ENCODE data around the gene SIK1. TPM values are rescaled to one million over a fixed set of nuclear protein-coding genes. Genes with fewer than 3 reads are reported as not detected.

The SIK1 gene
- polyA plus RNA-seq, 3 donors: 0.64 to 66.4 (median 1.8) TPM

GRCh38 chr21:43368685-43369084 is 58.2 kb downstream of the SIK1 start:
- Mint-ChIP-seq H3K27me3 (ENCODE audit: low read depth in 3 of 3) (peaks cover 0 to 7% (median 2%) of the 10 kb centered on the region in 3 donors), H3K4me1 (peaks cover 5% of the 10 kb centered on the region), H3K27ac (peak overlapping the region in 1 of 7 donors; percentile 43), H3K4me3 (no peak overlapping the region), H3K9me3 (no peaks in the 10 kb centered on the region), H3K36me3 (no peaks in the 10 kb centered on the region)
- H4K20me1 ChIP-seq (ENCODE audit: insufficient read depth, low read length): no peaks in the 10 kb centered on the region
- no peak for TF ChIP-seq CTCF (IDR thresholded peaks at IDR 0.05)
- no peak overlapping the region for H3K9ac ChIP-seq (ENCODE audit: insufficient read depth, low read length, poor library complexity, severe bottlenecking)
- no peaks in the 10 kb centered on the region for H3K79me2 ChIP-seq (ENCODE audit: insufficient read depth, low read length)
- no peaks in the 10 kb centered on the region for H3K36me3 ChIP-seq (replicated peaks in 1 of 2; ENCODE audit: control insufficient read depth in 1 of 2, insufficient read depth in 2 of 2, low read length in 2 of 2)
- no peaks in the 10 kb centered on the region for H3K9me3 ChIP-seq (replicated peaks in 1 of 2; ENCODE audit: control insufficient read depth in 1 of 2, insufficient read depth in 1 of 2, low read length in 2 of 2)
- DNase-seq: no peak
- H3K4me3 ChIP-seq (replicated peaks in 1 of 3; ENCODE audit: low read depth in 2 of 3, low read length in 3 of 3): no peak overlapping the region
- no peak overlapping the region for H3K4me2 ChIP-seq (replicated peaks; ENCODE audit: extremely low read depth, low read length, poor library complexity, severe bottlenecking)
- no peak overlapping the region for H3K27ac ChIP-seq (ENCODE audit: low read depth in 1 of 2, low read length in 2 of 2)
- intact Hi-C loops (cut with micrococcal nuclease): no loop called here
- H3K4me1 ChIP-seq (ENCODE audit: control insufficient read depth in 1 of 2, insufficient read depth in 2 of 2, low read length in 2 of 2): no peaks in the 10 kb centered on the region
- H3K27me3 ChIP-seq (ENCODE audit: control insufficient read depth in 2 of 2, insufficient read depth in 2 of 2, low read length in 2 of 2): no peaks in the 10 kb centered on the region
- 88% methylated on average over 5 of the region's 6 CpGs for WGBS (ENCODE audit: insufficient coverage)
- no peak overlapping the region for H2AFZ ChIP-seq (ENCODE audit: insufficient read depth, low read depth, low read length, poor library complexity, severe bottlenecking)

- Mint-ChIP-seq H3K9me3 (no peaks in the 10 kb centered on the region), H3K4me1 (peaks cover 7% of the 10 kb centered on the region), H3K27ac (peak overlapping the region in 1 of 7 donors; percentile 39), H3K36me3 (no peaks in the 10 kb centered on the region), H3K4me3 (no peak overlapping the region), H3K27me3 (ENCODE audit: low read depth in 3 of 3) (peaks cover 2 to 14% (median 5%) of the 10 kb centered on the region in 3 donors)
- no peaks in the 10 kb centered on the region for H3K36me3 ChIP-seq (replicated peaks in 1 of 2; ENCODE audit: control insufficient read depth in 1 of 2, insufficient read depth in 2 of 2, low read length in 2 of 2)
- H4K20me1 ChIP-seq (ENCODE audit: insufficient read depth, low read length): no peaks in the 10 kb centered on the region
- TF ChIP-seq CTCF (IDR thresholded peaks at IDR 0.05): no peak
- no peak overlapping the region for H3K9ac ChIP-seq (ENCODE audit: insufficient read depth, low read length, poor library complexity, severe bottlenecking)
- no peak overlapping the region for H3K27ac ChIP-seq (ENCODE audit: low read depth in 1 of 2, low read length in 2 of 2)
- no peak overlapping the region for H3K4me2 ChIP-seq (replicated peaks; ENCODE audit: extremely low read depth, low read length, poor library complexity, severe bottlenecking)
- H3K27me3 ChIP-seq (ENCODE audit: control insufficient read depth in 2 of 2, insufficient read depth in 2 of 2, low read length in 2 of 2): no peaks in the 10 kb centered on the region
- no peak overlapping the region for H3K4me3 ChIP-seq (replicated peaks in 1 of 3; ENCODE audit: low read depth in 2 of 3, low read length in 3 of 3)
- intact Hi-C loops (cut with micrococcal nuclease): no loop called here
- peaks cover 0 to 4% of the 10 kb centered on the region in 2 donors for H3K4me1 ChIP-seq (ENCODE audit: control insufficient read depth in 1 of 2, insufficient read depth in 2 of 2, low read length in 2 of 2)
- H3K9me3 ChIP-seq (replicated peaks in 1 of 2; ENCODE audit: control insufficient read depth in 1 of 2, insufficient read depth in 1 of 2, low read length in 2 of 2): no peaks in the 10 kb centered on the region
- no peaks in the 10 kb centered on the region for H3K79me2 ChIP-seq (ENCODE audit: insufficient read depth, low read length)
- DNase-seq: no peak
- 87% methylated on average over 3 of the region's 4 CpGs for WGBS (ENCODE audit: insufficient coverage)
- H2AFZ ChIP-seq (ENCODE audit: insufficient read depth, low read depth, low read length, poor library complexity, severe bottlenecking): no peak overlapping the region
These were observed 59.1 kb downstream of the SIK1 start for GRCh38 chr21:43367859-43368258.
